ENCODE results near the gene ATG5. TPM values are rescaled to one million over a fixed set of nuclear protein-coding genes. Genes with fewer than 3 reads are reported as not detected.

The ATG5 gene
- total and polyA plus RNA-seq, 9 of the 15 experiments (the other 6 are each of a cell fraction or from before 2014, with no cell fraction given) = 29.0 to 80.0 (median 53.2) TPM

- intact Hi-C loops (cut with micrococcal nuclease) (no loop called here), in situ Hi-C loops (cut with MboI) (no loop called here)
- Histone ChIP-seq H3K4me2 (ENCODE audit: insufficient read depth, low read length) (no peak overlapping the region), H3K9me1 (ENCODE audit: control insufficient read depth, insufficient read depth, low read length) (no peaks in the 10 kb centered on the region), H3K27ac (ENCODE audit: extremely low read depth, low read depth, low read length) (no peak overlapping the region), H3K36me3 (ENCODE audit: control insufficient read depth, insufficient read depth, low read length) (no peaks in the 10 kb centered on the region), H3K9ac (ENCODE audit: insufficient read depth in 1 of 2, low read depth in 2 of 2, low read length in 2 of 2) (no peak overlapping the region), H2AFZ (ENCODE audit: low read depth, low read length) (no peak overlapping the region), H3K79me2 (ENCODE audit: control insufficient read depth, insufficient read depth, low read length) (no peaks in the 10 kb centered on the region), H3K4me3 (no peak overlapping the region), H3K9me3 (replicated peaks; ENCODE audit: control insufficient read depth, insufficient read depth, low read depth, low read length) (no peaks in the 10 kb centered on the region), H3K27me3 (ENCODE audit: control insufficient read depth in 2 of 2, insufficient read depth in 2 of 2, low read length in 2 of 2) (peaks cover 0 to 4% of the 10 kb centered on the region in 2 experiments; a peak in 2 of 5 replicates), H3K4me1 (replicated peaks in 1 of 2; ENCODE audit: control insufficient read depth in 2 of 2, insufficient read depth in 2 of 2, low read length in 2 of 2) (no peaks in the 10 kb centered on the region; a peak in 1 of 5 replicates), H4K20me1 (replicated peaks; ENCODE audit: control insufficient read depth, insufficient read depth, low read length) (no peaks in the 10 kb centered on the region)
- CTCF ChIA-PET (ENCODE audit: low intra/inter-chr PET ratio) = no interaction called here
- ATAC-seq = peak; percentile 54; the same call in 2 of the 3 replicates
- 36% methylated on average over 14 of the region's 15 CpGs for WGBS (ENCODE audit: insufficient coverage, low coverage, missing lambda C conversion rate)
- TF ChIP-seq EZH2 (IDR thresholded peaks at IDR 0.05; ENCODE audit: borderline replicate concordance, low read depth, low read length) (no peak), USF2 (CRISPR knock-in tag; IDR thresholded peaks at IDR 0.05) (0 out of 2 replicates have a peak, but pooled peaks have one; percentile 5)
- peak; percentile 37 for FAIRE-seq
- peak in 1 of 4 experiments; percentile 33 for DNase-seq (ENCODE audit: extremely low read depth in 1 of 4, low spot score in 3 of 4)
- no TSS peak for BruUV-seq (replicated peaks)
- POLR2A ChIA-PET = interaction anchor here (1.1 to 1.6 kb wide), 3 partner anchors 8 to 10 kb away, joined by 3 to 7 read pairs (median 4); no protein-coding TSS in a partner anchor
Measured at GRCh38 chr6:106168097-106168888, 157.3 kb downstream of the ATG5 start.

Measured in K562 (cell line).